ENCODE results near the gene PDE3B. TPM values are rescaled to one million over a fixed set of nuclear protein-coding genes. Genes with fewer than 3 reads are reported as not detected.
"Not testable (repeated sequence)": the region's sequence is repeated elsewhere in the genome, so short reads cannot be mapped to it uniquely, and the experiment has no call there.

Gene PDE3B
- total RNA-seq, 4 donors from 2014 or later, result 1.2 to 12.6 (median 2.1) TPM

DNA sequence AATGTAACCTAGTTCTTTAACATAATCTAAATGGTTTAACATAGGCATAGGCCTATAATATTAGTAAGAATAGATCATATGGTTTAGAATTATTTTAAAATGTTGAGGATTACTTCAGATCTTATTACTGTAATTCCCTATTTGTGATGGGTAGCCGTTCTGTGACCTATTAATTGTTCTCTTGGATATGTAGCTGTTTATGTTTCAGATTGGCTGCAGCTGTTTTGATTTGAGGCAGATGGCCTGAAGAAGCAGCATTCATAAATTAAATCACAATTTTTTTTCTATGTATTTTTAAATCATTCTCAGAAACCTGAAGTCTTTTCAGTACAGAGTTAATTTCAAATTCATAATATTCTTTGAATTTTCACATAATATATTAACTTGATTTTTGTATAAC is 104.5 kb downstream of the PDE3B start:
- no peak overlapping the region for H3K27ac ChIP-seq
- no peak overlapping the region for H3K4me3 ChIP-seq
- H3K27me3 ChIP-seq, result no peaks in the 10 kb centered on the region
- intact Hi-C loops (cut with DNase I), result no loop called here
- TF ChIP-seq, protein P1, sequence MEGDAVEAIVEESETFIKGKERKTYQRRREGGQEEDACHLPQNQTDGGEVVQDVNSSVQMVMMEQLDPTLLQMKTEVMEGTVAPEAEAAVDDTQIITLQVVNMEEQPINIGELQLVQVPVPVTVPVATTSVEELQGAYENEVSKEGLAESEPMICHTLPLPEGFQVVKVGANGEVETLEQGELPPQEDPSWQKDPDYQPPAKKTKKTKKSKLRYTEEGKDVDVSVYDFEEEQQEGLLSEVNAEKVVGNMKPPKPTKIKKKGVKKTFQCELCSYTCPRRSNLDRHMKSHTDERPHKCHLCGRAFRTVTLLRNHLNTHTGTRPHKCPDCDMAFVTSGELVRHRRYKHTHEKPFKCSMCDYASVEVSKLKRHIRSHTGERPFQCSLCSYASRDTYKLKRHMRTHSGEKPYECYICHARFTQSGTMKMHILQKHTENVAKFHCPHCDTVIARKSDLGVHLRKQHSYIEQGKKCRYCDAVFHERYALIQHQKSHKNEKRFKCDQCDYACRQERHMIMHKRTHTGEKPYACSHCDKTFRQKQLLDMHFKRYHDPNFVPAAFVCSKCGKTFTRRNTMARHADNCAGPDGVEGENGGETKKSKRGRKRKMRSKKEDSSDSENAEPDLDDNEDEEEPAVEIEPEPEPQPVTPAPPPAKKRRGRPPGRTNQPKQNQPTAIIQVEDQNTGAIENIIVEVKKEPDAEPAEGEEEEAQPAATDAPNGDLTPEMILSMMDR (IDR thresholded peaks at IDR 0.05), result no peak
- TF ChIP-seq POLR2A (IDR thresholded peaks at IDR 0.05), result no peak
- no peaks in the 10 kb centered on the region for H3K4me1 ChIP-seq
- H3K36me3 ChIP-seq, result no peaks in the 10 kb centered on the region
- H3K9me3 ChIP-seq, result no peaks in the 10 kb centered on the region
- no peak for DNase-seq
- 43 to 62% methylated on average over 1 of the region's 1 CpG for WGBS, 2 donors

DNA sequence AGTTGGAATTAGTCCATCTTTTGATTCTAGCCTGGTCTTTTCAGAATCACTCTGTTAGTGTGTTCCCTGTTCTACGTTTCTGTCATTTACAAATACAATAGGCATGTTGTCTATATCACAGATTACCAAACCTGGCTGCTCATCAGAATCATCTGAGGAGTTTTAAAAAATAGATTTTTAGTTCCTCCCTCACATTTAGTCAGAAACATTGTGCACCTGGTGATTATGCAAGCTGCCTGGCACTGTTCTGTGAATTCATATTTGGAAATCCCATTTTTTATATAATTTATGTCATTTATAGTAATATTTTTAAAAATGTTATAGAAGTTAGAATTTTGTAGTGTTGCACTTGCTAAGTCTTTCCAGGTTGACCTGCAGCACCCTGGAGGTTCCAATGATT is 107.3 kb downstream of the PDE3B start:
- intact Hi-C loops (cut with DNase I), result no loop called here
- WGBS, 2 donors, result 44 to 50% methylated on average over 1 of the region's 1 CpG

DNA sequence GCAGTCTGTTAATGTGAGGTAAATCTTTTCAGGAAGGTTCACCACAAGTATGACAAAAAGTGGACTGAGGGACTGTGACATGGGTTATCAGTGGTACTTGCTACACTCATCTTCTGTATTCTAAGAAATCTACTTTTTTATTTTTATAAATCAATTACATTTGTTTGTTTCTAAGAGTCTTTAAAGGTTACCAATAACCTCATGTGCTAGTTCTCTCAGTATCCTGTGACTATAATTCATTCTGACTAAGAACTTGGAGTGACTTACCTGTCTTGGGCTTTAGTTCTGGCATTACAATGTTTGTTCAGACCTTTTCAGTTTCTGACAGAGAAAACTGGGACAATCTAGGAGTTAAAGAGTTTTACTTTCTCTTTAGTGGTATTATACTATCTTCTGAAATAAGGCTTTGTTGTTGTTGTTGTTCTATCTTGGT is 108.4 kb downstream of the PDE3B start:
- intact Hi-C loops (cut with DNase I), result no loop called here
- no peaks in the 10 kb centered on the region for H3K4me1 ChIP-seq

More for the DNA sequence above, 107.3 kb downstream of the PDE3B start:
- no peaks in the 10 kb centered on the region for H3K4me1 ChIP-seq
- H3K27ac ChIP-seq, result no peak overlapping the region
- no peaks in the 10 kb centered on the region for H3K36me3 ChIP-seq
- DNase-seq, result no peak
- H3K27me3 ChIP-seq, result no peaks in the 10 kb centered on the region
- no peaks in the 10 kb centered on the region for H3K9me3 ChIP-seq
- no peak overlapping the region for H3K4me3 ChIP-seq
- TF ChIP-seq, protein P1 (IDR thresholded peaks at IDR 0.05), result no peak
- no peak for TF ChIP-seq POLR2A (IDR thresholded peaks at IDR 0.05)

DNA sequence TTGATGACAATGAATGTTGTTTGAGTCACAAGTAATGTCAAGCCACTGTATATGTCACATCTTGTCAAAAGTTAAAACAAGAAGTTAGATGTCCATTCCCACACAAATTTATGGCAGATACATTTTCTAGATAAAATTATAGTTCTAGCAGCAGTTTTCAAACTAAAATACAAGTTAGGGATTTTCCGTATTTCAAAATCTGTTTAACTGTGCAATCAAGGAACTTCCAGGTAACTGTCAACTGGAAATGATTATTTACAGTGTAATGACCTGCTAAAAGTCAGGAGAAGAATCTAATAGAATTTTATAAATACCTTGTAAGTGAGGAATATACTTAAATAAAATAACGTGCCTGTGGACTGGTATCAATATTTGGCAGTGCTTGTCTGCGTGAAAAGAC is 111.5 kb downstream of the PDE3B start:
- WGBS, 2 donors, result 73 to 88% methylated on average over 3 of the region's 3 CpGs
- intact Hi-C loops (cut with DNase I), result no loop called here

More for the DNA sequence above, 108.4 kb downstream of the PDE3B start:
- no peak for DNase-seq
- H3K36me3 ChIP-seq, result no peaks in the 10 kb centered on the region
- no peak for TF ChIP-seq POLR2A (IDR thresholded peaks at IDR 0.05)
- TF ChIP-seq, protein P1 (IDR thresholded peaks at IDR 0.05), result no peak
- no peaks in the 10 kb centered on the region for H3K27me3 ChIP-seq
- no peak overlapping the region for H3K4me3 ChIP-seq
- no peak overlapping the region for H3K27ac ChIP-seq
- no peaks in the 10 kb centered on the region for H3K9me3 ChIP-seq

DNA sequence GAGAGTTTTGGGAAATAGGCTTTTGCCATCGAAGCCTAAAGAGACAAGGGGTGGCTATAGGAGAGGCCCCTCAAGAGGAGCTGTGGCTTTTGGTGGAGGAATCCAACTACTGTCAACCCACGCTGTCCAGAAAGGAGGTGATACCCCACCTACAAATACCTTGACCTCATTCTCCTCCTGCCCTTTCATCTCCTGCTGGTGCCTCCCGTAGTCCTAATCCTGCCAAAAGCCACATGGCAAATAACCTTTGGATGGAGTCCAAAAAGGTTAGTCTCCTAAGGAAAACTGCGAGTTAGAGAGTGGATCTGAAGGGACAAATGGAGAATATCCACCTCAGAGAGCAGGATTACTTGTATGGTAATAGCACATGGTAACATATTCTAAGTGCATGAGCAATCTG is 112.7 kb downstream of the PDE3B start:
- Histone ChIP-seq H3K9me3 (no peaks in the 10 kb centered on the region), H3K36me3 (no peaks in the 10 kb centered on the region), H3K4me1 (no peaks in the 10 kb centered on the region), H3K27me3 (no peaks in the 10 kb centered on the region), H3K27ac (no peak overlapping the region), H3K4me3 (no peak overlapping the region)
- DNase-seq, result no peak
- 64 to 72% methylated on average over 4 of the region's 4 CpGs for WGBS, 2 donors
- TF ChIP-seq POLR2A (IDR thresholded peaks at IDR 0.05), result no peak
- TF ChIP-seq, protein P1 (IDR thresholded peaks at IDR 0.05), result no peak
- intact Hi-C loops (cut with DNase I), result no loop called here

More for the DNA sequence above, 111.5 kb downstream of the PDE3B start:
- Histone ChIP-seq H3K27me3 (no peaks in the 10 kb centered on the region), H3K27ac (no peak overlapping the region), H3K9me3 (no peaks in the 10 kb centered on the region), H3K4me1 (no peaks in the 10 kb centered on the region), H3K4me3 (no peak overlapping the region), H3K36me3 (no peaks in the 10 kb centered on the region)
- TF ChIP-seq POLR2A (IDR thresholded peaks at IDR 0.05), result no peak
- TF ChIP-seq, protein P1 (IDR thresholded peaks at IDR 0.05), result no peak
- DNase-seq, result no peak

DNA sequence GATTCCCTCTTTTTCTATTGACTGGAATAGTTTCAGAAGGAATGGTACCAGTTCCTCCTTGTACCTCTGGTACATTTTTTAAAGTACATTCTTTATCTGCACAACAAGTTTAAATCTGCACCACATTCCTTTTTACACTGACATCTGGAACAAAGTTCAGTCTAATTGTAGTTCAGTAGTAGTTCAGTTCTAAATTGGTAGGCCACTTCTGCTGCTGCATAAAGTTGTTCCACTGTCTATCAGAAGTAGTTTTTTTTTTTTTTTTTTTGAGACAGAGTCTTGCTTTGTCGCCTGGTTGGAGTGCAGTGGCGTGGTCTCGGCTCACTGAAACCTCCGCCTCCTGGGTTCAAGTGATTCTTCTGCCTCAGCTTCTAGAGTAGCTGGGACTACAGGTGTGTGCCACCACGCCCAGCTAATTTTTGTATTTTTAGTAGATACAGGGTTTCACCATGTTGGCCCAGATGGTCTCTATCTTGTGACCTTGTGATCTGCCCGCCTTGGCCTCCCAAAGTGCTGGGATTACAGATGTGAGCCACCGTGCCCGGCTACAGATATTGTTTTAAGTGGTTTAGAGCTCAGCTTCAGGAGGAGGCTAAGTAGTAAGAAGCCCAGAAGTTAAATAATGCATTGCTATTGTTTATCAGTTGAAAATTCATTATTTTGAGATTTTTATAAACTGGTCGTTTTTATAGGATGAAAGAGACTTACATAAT is 115.9 kb downstream of the PDE3B start:
- 75 to 77% methylated on average over 9 of the region's 9 CpGs for WGBS, 2 donors
- H3K4me3 ChIP-seq; H3K36me3 ChIP-seq; intact Hi-C loops (cut with DNase I); DNase-seq; H3K9me3 ChIP-seq; H3K27ac ChIP-seq; H3K4me1 ChIP-seq; H3K27me3 ChIP-seq: not testable (repeated sequence)
